ENCODE results near the gene DHX15. TPM values are rescaled to one million over a fixed set of nuclear protein-coding genes. Genes with fewer than 3 reads are reported as not detected.

Gene DHX15
- total RNA-seq, 1 donor from 2014 or later: 206 TPM

DNA sequence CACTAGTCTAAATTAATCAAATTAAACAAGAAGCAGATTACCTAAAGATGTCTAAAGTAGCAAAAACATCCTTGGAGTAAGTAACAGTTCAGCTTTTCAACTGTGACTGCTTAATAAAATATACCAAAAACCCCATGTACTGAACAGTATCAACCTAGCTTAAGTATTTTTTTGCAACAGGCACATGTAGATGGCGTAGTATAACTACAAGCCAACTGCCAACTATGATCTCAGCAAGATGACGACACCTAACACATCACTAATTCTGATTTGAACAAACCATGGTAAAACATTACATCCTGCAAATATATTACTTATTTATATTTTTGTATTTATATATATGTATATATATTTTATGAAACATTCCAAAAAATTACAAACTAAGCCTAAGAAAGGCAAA, 24.5 kb downstream of the DHX15 start:
- Mint-ChIP-seq H3K4me3 (ENCODE audit: low read depth) (no peak overlapping the region), H3K36me3 (ENCODE audit: insufficient read depth) (peaks cover 28% of the 10 kb centered on the region), H3K9me3 (ENCODE audit: low read depth) (peaks cover 6% of the 10 kb centered on the region), H3K27me3 (no peaks in the 10 kb centered on the region), H3K27ac (no peak overlapping the region), H3K4me1 (ENCODE audit: low read depth) (peaks cover 33% of the 10 kb centered on the region)
- TF ChIP-seq, protein P1, sequence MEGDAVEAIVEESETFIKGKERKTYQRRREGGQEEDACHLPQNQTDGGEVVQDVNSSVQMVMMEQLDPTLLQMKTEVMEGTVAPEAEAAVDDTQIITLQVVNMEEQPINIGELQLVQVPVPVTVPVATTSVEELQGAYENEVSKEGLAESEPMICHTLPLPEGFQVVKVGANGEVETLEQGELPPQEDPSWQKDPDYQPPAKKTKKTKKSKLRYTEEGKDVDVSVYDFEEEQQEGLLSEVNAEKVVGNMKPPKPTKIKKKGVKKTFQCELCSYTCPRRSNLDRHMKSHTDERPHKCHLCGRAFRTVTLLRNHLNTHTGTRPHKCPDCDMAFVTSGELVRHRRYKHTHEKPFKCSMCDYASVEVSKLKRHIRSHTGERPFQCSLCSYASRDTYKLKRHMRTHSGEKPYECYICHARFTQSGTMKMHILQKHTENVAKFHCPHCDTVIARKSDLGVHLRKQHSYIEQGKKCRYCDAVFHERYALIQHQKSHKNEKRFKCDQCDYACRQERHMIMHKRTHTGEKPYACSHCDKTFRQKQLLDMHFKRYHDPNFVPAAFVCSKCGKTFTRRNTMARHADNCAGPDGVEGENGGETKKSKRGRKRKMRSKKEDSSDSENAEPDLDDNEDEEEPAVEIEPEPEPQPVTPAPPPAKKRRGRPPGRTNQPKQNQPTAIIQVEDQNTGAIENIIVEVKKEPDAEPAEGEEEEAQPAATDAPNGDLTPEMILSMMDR (IDR thresholded peaks at IDR 0.05; ENCODE audit: unreplicated experiment): no peak
- DNase-seq (ENCODE audit: low spot score, unreplicated experiment): no peak

DNA sequence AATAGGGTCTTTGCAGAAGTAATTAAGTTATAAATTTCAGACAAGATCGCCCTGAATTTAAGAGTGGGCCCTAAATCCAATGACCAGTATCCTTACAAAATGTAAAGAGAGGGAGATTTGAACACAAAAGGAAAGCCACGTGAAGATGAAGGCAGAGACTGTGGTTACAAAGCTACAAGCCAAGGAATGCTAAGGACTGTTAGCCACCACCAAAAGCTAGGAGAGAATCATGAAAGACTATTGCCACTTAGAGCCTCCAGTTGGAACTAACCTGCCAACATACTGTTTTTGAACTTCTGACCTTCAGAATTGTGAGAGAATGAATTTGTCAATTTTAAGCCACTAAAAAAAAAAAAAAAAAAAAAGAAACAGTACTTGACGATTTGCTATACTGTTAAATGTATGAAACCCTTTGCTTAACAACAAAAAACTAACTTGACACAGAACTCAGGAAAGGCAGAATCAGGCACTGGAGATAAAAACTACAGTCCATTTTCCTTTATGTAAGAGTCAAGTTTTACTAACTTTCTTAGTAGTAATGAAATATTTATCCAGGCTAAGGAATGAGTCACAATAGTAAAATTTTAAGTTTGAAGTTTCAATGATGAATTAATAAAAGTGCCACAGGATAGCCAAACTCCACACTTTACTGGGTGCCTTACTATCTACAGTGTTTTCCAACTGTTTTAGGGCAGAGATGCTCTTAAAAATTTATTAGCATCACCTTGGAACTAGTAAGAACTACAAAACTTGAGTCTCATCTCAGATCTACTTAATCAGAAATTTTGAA, 25.1 kb downstream of the DHX15 start:
- peaks cover 27% of the 10 kb centered on the region for H3K4me1 Mint-ChIP-seq (ENCODE audit: low read depth)
- peaks cover 6% of the 10 kb centered on the region for H3K9me3 Mint-ChIP-seq (ENCODE audit: low read depth)
- TF ChIP-seq, protein P1 (IDR thresholded peaks at IDR 0.05; ENCODE audit: unreplicated experiment): no peak
- peaks cover 28% of the 10 kb centered on the region for H3K36me3 Mint-ChIP-seq (ENCODE audit: insufficient read depth)
- H3K27ac Mint-ChIP-seq: no peak overlapping the region
- H3K4me3 Mint-ChIP-seq (ENCODE audit: low read depth): no peak overlapping the region
- no peaks in the 10 kb centered on the region for H3K27me3 Mint-ChIP-seq
- DNase-seq (ENCODE audit: low spot score, unreplicated experiment): no peak

DNA sequence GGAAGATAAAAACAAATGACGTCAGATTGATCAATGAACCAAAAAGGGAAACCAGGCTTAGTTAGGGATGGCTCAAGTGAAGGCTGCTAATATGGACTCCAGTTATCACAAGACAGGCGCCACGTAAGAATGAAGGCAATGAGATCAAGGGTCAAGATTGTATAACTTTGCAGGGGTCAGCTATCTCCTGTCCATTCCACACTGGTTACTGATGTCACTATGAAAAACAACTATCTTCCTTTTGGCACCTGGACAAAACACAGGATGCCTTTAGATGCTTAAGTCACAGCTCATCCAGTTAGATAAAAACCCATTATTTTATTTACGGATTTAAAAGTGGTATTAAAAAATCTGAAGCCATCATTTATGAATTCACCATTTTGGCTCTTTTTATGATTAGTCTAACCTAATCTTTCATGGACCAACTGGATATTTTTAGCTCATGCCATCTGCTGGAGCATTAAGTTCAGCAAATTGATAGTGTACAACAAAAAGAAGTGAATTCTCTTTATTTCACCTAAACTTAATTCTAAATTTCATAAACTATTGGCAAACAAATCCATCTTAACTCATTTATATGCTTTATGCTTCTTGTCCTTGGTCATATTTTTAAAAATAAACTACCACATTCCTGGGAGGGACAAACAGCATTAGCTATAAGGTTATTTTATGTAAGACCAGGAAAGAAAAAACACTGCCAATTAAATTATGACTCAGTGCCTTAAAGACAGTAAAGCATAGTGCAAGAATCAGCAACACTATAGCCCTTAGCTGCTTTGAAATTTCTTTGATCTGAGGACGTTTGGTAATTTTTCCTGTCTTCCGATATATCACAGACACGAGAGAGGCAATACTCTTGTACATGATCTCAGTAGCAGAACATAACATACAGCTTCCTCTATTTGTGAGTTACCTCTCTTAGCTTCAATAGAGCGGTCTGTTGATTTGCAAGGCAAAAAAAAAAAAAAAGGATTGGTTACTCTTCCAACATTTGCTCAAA, 27.0 kb downstream of the DHX15 start:
- no peak overlapping the region for H3K4me3 Mint-ChIP-seq (ENCODE audit: low read depth)
- peaks cover 23% of the 10 kb centered on the region for H3K36me3 Mint-ChIP-seq (ENCODE audit: insufficient read depth)
- peaks cover 3% of the 10 kb centered on the region for H3K9me3 Mint-ChIP-seq (ENCODE audit: low read depth)
- no peaks in the 10 kb centered on the region for H3K27me3 Mint-ChIP-seq
- H3K4me1 Mint-ChIP-seq (ENCODE audit: low read depth): peaks cover 27% of the 10 kb centered on the region
- TF ChIP-seq, protein P1 (IDR thresholded peaks at IDR 0.05; ENCODE audit: unreplicated experiment): no peak
- H3K27ac Mint-ChIP-seq: peak overlapping the region; percentile 65
- no peak for DNase-seq (ENCODE audit: low spot score, unreplicated experiment)

DNA sequence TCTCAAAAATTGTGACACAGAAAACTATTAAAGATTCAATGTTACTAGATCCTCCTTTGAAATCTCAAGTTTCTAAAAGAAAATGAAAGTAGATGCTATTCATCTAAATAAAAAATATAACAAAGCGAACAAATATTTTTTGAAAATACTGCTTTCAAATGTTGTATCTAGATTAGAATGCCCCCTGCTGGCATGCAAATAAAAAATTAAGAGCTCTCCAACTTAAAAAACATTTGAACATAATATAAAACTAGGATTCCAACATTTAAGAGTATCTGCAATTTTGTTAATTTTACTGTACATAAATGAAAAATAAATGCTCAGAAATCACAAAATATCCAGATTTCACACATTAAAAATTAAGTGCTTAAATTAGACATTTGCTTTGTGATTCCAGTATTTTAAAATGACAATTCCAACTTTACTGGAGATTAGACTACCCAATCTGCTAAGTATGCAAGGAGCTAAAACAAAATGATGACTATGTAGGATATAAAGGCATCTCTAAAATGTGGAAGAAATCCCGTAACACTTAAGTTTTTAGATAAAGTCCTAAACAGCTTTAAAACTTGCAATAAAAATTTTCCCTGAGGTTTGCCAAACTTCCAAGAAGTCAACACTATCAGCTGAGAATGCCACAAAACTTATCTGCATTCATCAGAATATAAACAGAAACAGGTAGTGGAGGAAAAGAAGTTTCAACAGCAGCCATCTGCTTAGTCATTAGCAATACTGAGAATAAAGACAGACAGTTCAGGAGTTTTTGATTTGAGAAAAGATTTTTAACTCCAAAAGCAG, 32.7 kb downstream of the DHX15 start:
- no peak for DNase-seq (ENCODE audit: low spot score, unreplicated experiment)
- Mint-ChIP-seq H3K27ac (peak overlapping the region; percentile 49), H3K27me3 (no peaks in the 10 kb centered on the region), H3K4me1 (ENCODE audit: low read depth) (peaks cover 17% of the 10 kb centered on the region), H3K9me3 (ENCODE audit: low read depth) (no peaks in the 10 kb centered on the region), H3K4me3 (ENCODE audit: low read depth) (no peak overlapping the region), H3K36me3 (ENCODE audit: insufficient read depth) (peaks cover 25% of the 10 kb centered on the region)
- TF ChIP-seq, protein P1 (IDR thresholded peaks at IDR 0.05; ENCODE audit: unreplicated experiment): peak; percentile 56
